Hepatocyte (in vitro differentiated cells): ENCODE measurements around the gene FARSA. TPM values are rescaled to one million over a fixed set of nuclear protein-coding genes. Genes with fewer than 3 reads are reported as not detected.

Source experiments
- DNase-seq: peaks from one replicate; pipeline ENCODE4 v3.0.0-alpha.2; 2016; ENCODE audit warnings: low spot score
- H2AFZ ChIP-seq: fragments of 200-600 bp; sonication (generic); 2 replicates; pipeline ENCODE4 v1.6.0; 2016; ENCODE audit warnings: antibody characterized with exemption, mild to moderate bottlenecking
- H3K27ac ChIP-seq: fragments of 200-600 bp; sonication (generic); 2 replicates; pipeline ENCODE4 v1.5.1; 2016; ENCODE audit warnings: mild to moderate bottlenecking
- H3K27me3 ChIP-seq: fragments of 200-600 bp; sonication (generic); 2 replicates; pipeline ENCODE4 v1.6.1; 2016
- H3K36me3 ChIP-seq: fragments of 200-600 bp; sonication (generic); replicated peaks from 2 replicates; pipeline ENCODE4 v1.5.1; 2016; ENCODE audit warnings: low read depth; ENCODE audit not compliant: insufficient read depth
- H3K4me1 ChIP-seq: fragments of 200-600 bp; sonication (generic); 2 replicates; pipeline ENCODE4 v1.5.1; 2016; ENCODE audit warnings: mild to moderate bottlenecking, moderate library complexity; ENCODE audit not compliant: insufficient read depth
- H3K4me2 ChIP-seq: fragments of 200-600 bp; sonication (generic); 2 replicates; pipeline ENCODE4 v1.6.0; 2016
- H3K4me3 ChIP-seq: fragments of 200-600 bp; sonication (generic); 2 replicates; pipeline ENCODE4 v1.5.1; 2016; ENCODE audit warnings: mild to moderate bottlenecking
- H3K79me2 ChIP-seq: fragments of 200-600 bp; sonication (generic); 2 replicates; pipeline ENCODE4 v1.6.0; 2017; ENCODE audit warnings: mild to moderate bottlenecking
- H3K9me2 ChIP-seq: fragments of 200-600 bp; sonication (generic); replicated peaks from 2 replicates; pipeline ENCODE4 v1.6.0; 2017; ENCODE audit warnings: mild to moderate bottlenecking; ENCODE audit not compliant: insufficient read depth
- H3K9me3 ChIP-seq: fragments of 200-600 bp; sonication (generic); 2 replicates; pipeline ENCODE4 v1.5.1; 2016; ENCODE audit warnings: low read depth, mild to moderate bottlenecking
- H4K20me1 ChIP-seq: fragments of 200-600 bp; sonication (generic); 2 replicates; pipeline ENCODE4 v1.6.0; 2016; ENCODE audit warnings: mild to moderate bottlenecking; ENCODE audit not compliant: insufficient read depth, poor library complexity, severe bottlenecking
- CTCF ChIP-seq: fragments of 200-600 bp; sonication (generic); IDR thresholded peaks from 2 replicates; pipeline ENCODE4 v1.5.1; 2016; ENCODE audit warnings: antibody characterized with exemption, mild to moderate bottlenecking; ENCODE audit not compliant: poor library complexity
- EZH2 ChIP-seq: fragments of 200-600 bp; sonication (generic); IDR thresholded peaks from 2 replicates; pipeline ENCODE4 v1.6.1; 2016; ENCODE audit warnings: antibody characterized with exemption, mild to moderate bottlenecking, borderline replicate concordance
- EZH2phosphoT487 ChIP-seq: fragments of 200-600 bp; sonication (generic); IDR thresholded peaks from one replicate; pipeline ENCODE4 v1.6.1; 2018; ENCODE audit warnings: antibody characterized with exemption, mild to moderate bottlenecking, low read depth, moderate library complexity; ENCODE audit not compliant: unreplicated experiment, severe bottlenecking
- WGBS: methylation state at CpG from one replicate; pipeline ENCODE4 v1.1.6; 2016; ENCODE audit warnings: low lambda C conversion rate; ENCODE audit errors: missing lambda C conversion rate; 5-methylcytosine and 5-hydroxymethylcytosine counted together
- polyA plus RNA-seq: library from polyadenylated mRNA; unstranded; fragments of >200 nt; fragmentation: Nextera tagmentation; extraction: Ambion mirVana; gene quantifications from 2 replicates; pipeline ENCODE4 v1.2.1, GENCODE V29; 2016
- total RNA-seq: library from RNA; depleted of rRNA; stranded (reverse); fragments of >200 nt; gene quantifications from 2 replicates; pipeline ENCODE4 v1.2.3, GENCODE V29; 2014

The FARSA gene
- total and polyA plus RNA-seq, 2 experiments from 2014 or later, result 45.6 to 86.5 TPM

GRCh38 chr19:12949363-12950283 is 16.1 kb upstream of the FARSA start:
- no peaks in the 10 kb centered on the region for H3K9me3 ChIP-seq
- H3K9me2 ChIP-seq, result no peaks in the 10 kb centered on the region
- no peaks in the 10 kb centered on the region for H3K36me3 ChIP-seq
- peaks cover 23% of the 10 kb centered on the region for H3K4me1 ChIP-seq
- no peak overlapping the region for H3K27ac ChIP-seq
- H3K4me2 ChIP-seq, result no peak overlapping the region
- DNase-seq, result no peak
- TF ChIP-seq EZH2phosphoT487, result no peak
- no peak for TF ChIP-seq CTCF
- TF ChIP-seq EZH2, result no peak
- no peaks in the 10 kb centered on the region for H3K27me3 ChIP-seq
- H3K4me3 ChIP-seq, result no peak overlapping the region
- H4K20me1 ChIP-seq, result peaks cover under 1% of the 10 kb centered on the region
- H3K79me2 ChIP-seq, result peaks cover 36% of the 10 kb centered on the region
- 94% methylated on average over 16 of the region's 16 CpGs for WGBS
- H2AFZ ChIP-seq, result no peak overlapping the region

GRCh38 chr19:12948612-12949362 is 15.3 kb upstream of the FARSA start:
- no peak overlapping the region for H3K27ac ChIP-seq
- no peak overlapping the region for H2AFZ ChIP-seq
- H3K4me1 ChIP-seq, result peaks cover 25% of the 10 kb centered on the region
- no peak for TF ChIP-seq EZH2phosphoT487
- no peak for TF ChIP-seq EZH2
- TF ChIP-seq CTCF, result no peak
- peaks cover 5% of the 10 kb centered on the region for H4K20me1 ChIP-seq
- H3K4me2 ChIP-seq, result no peak overlapping the region
- H3K36me3 ChIP-seq, result no peaks in the 10 kb centered on the region
- no peak overlapping the region for H3K4me3 ChIP-seq
- 98% methylated on average over 30 of the region's 30 CpGs for WGBS
- peaks cover 33% of the 10 kb centered on the region for H3K79me2 ChIP-seq
- no peaks in the 10 kb centered on the region for H3K27me3 ChIP-seq
- no peaks in the 10 kb centered on the region for H3K9me3 ChIP-seq
- H3K9me2 ChIP-seq, result no peaks in the 10 kb centered on the region
- DNase-seq, result no peak

- DNase-seq, result no peak
- Histone ChIP-seq H3K4me2 (peak overlapping the region; percentile 88), H3K9me2 (no peaks in the 10 kb centered on the region), H2AFZ (no peak overlapping the region), H3K4me3 (no peak overlapping the region), H3K27me3 (no peaks in the 10 kb centered on the region), H4K20me1 (peaks cover 11% of the 10 kb centered on the region), H3K27ac (no peak overlapping the region), H3K36me3 (no peaks in the 10 kb centered on the region), H3K79me2 (peaks cover 39% of the 10 kb centered on the region), H3K9me3 (no peaks in the 10 kb centered on the region), H3K4me1 (peaks cover 25% of the 10 kb centered on the region)
- TF ChIP-seq CTCF (no peak), EZH2 (no peak), EZH2phosphoT487 (no peak)
- 96% methylated on average over 22 of the region's 28 CpGs for WGBS
These were observed 14.4 kb upstream of the FARSA start for GRCh38 chr19:12947702-12948611.
